SU-DHL-6 (cell line): Measurements from ENCODE around the gene CD109.

ENCODE experiments used
- H2AFZ ChIP-seq: fragments of 200-600 bp; sonication (generic); 2 replicates; pipeline ENCODE4 v1.6.1; 2014; ENCODE audit warnings: low read depth, mild to moderate bottlenecking, moderate library complexity, mixed read lengths, antibody characterized with exemption, low read length; ENCODE audit not compliant: severe bottlenecking
- H3F3A ChIP-seq: fragments of 200-600 bp; shearing (Covaris generic); 2 replicates; pipeline ENCODE4 v1.6.0; 2016; ENCODE audit warnings: antibody characterized with exemption, mild to moderate bottlenecking; ENCODE audit not compliant: insufficient read depth
- H3K27ac ChIP-seq: fragments of 200-600 bp; sonication (generic); 2 replicates; pipeline ENCODE4 v1.5.1; 2016; ENCODE audit warnings: low read depth, mild to moderate bottlenecking, low read length, moderate library complexity, mixed read lengths
- H3K27me3 ChIP-seq: fragments of 200-600 bp; sonication (generic), shearing (Covaris generic); 2 replicates; pipeline ENCODE4 v1.6.0; 2014; ENCODE audit warnings: mild to moderate bottlenecking, low read length
- H3K36me3 ChIP-seq: fragments of 200-600 bp; sonication (generic); 2 replicates; pipeline ENCODE4 v1.6.1; 2014; ENCODE audit warnings: mild to moderate bottlenecking, low read length, mixed read lengths
- H3K4me2 ChIP-seq: fragments of 300-600, 200-600 bp; shearing (Covaris generic), sonication (generic); 2 replicates; pipeline ENCODE4 v1.6.0; 2014; ENCODE audit warnings: low read length, low read depth, mild to moderate bottlenecking; ENCODE audit not compliant: poor library complexity, severe bottlenecking
- H3K4me3 ChIP-seq: fragments of 200-600 bp; sonication (generic); 2 replicates; pipeline ENCODE4 v1.5.1; 2014; ENCODE audit warnings: antibody characterized with exemption, low read length, mild to moderate bottlenecking, mixed read lengths; ENCODE audit not compliant: insufficient read depth, poor library complexity, severe bottlenecking
- H3K79me2 ChIP-seq: fragments of 200-600 bp; sonication (generic); 2 replicates; pipeline ENCODE4 v1.6.1; 2014; ENCODE audit warnings: mild to moderate bottlenecking, low read length, moderate library complexity; ENCODE audit not compliant: insufficient read depth
- H3K9ac ChIP-seq: fragments of 200-600 bp; sonication (generic); 2 replicates; pipeline ENCODE4 v1.7.0; 2014; ENCODE audit warnings: mild to moderate bottlenecking, low read length
- H3K9me2 ChIP-seq: fragments of 200-600 bp; sonication (generic); replicated peaks from 2 replicates; pipeline ENCODE4 v1.6.1; 2014; ENCODE audit warnings: low read length; ENCODE audit not compliant: insufficient read depth
- H3K9me3 ChIP-seq: fragments of 200-600 bp; sonication (generic); 2 replicates; pipeline ENCODE4 v1.6.1; 2014; ENCODE audit warnings: low read length, mixed read lengths; ENCODE audit not compliant: insufficient read depth
- H4K20me1 ChIP-seq: fragments of 200-600 bp; sonication (generic); 2 replicates; pipeline ENCODE4 v1.6.1; 2014; ENCODE audit warnings: low read depth, mild to moderate bottlenecking, antibody characterized with exemption, low read length, moderate library complexity, mixed read lengths
- CTCF ChIP-seq: fragments of 200-600 bp; sonication (generic); IDR thresholded peaks from one replicate; pipeline ENCODE4 v1.5.1; 2017; ENCODE audit warnings: antibody characterized with exemption, mild to moderate bottlenecking, low read length, moderate library complexity; ENCODE audit not compliant: insufficient read depth, poor library complexity, severe bottlenecking
- EZH2phosphoT487 ChIP-seq: fragments of 200-600 bp; sonication (generic), shearing (Covaris generic); conservative IDR thresholded peaks from 2 replicates; pipeline ENCODE4 v1.6.1; 2018; ENCODE audit warnings: mild to moderate bottlenecking, antibody characterized with exemption, low read length, moderate library complexity, mixed read lengths

CD109 gene

GRCh38 chr6:73743081-73743480 is 47.1 kb downstream of the CD109 start:
- no peak overlapping the region for H2AFZ ChIP-seq
- no peak overlapping the region for H3K27ac ChIP-seq
- H3K9me3 ChIP-seq: no peaks in the 10 kb centered on the region
- no peaks in the 10 kb centered on the region for H3F3A ChIP-seq
- no peak overlapping the region for H3K4me2 ChIP-seq
- TF ChIP-seq EZH2phosphoT487 (no peak), CTCF (no peak)
- H3K36me3 ChIP-seq: no peaks in the 10 kb centered on the region
- H3K9me2 ChIP-seq: no peaks in the 10 kb centered on the region
- no peak overlapping the region for H3K4me3 ChIP-seq
- no peaks in the 10 kb centered on the region for H4K20me1 ChIP-seq
- H3K79me2 ChIP-seq: no peaks in the 10 kb centered on the region
- no peaks in the 10 kb centered on the region for H3K27me3 ChIP-seq
- H3K9ac ChIP-seq: no peak overlapping the region

- Histone ChIP-seq H3K27me3 (no peaks in the 10 kb centered on the region), H3K27ac (no peak overlapping the region), H4K20me1 (no peaks in the 10 kb centered on the region), H3K9me3 (no peaks in the 10 kb centered on the region), H3K4me2 (no peak overlapping the region), H3K9ac (no peak overlapping the region), H2AFZ (no peak overlapping the region), H3K4me3 (no peak overlapping the region), H3F3A (no peaks in the 10 kb centered on the region), H3K9me2 (no peaks in the 10 kb centered on the region), H3K79me2 (no peaks in the 10 kb centered on the region), H3K36me3 (no peaks in the 10 kb centered on the region)
- TF ChIP-seq CTCF (no peak), EZH2phosphoT487 (no peak)
Measured at GRCh38 chr6:73743556-73743955, 47.6 kb downstream of the CD109 start.

- no peak for TF ChIP-seq CTCF
- no peak for TF ChIP-seq EZH2phosphoT487
- Histone ChIP-seq H3K9ac (no peak overlapping the region), H3K4me3 (no peak overlapping the region), H3K9me3 (no peaks in the 10 kb centered on the region), H3K36me3 (no peaks in the 10 kb centered on the region), H3K27ac (no peak overlapping the region), H3K79me2 (no peaks in the 10 kb centered on the region), H3F3A (no peaks in the 10 kb centered on the region), H2AFZ (no peak overlapping the region), H3K9me2 (no peaks in the 10 kb centered on the region), H3K4me2 (peak overlapping the region; percentile 41), H3K27me3 (no peaks in the 10 kb centered on the region), H4K20me1 (no peaks in the 10 kb centered on the region)
Measured at GRCh38 chr6:73746787-73747186, 50.8 kb downstream of the CD109 start.
